ENCODE results near the gene MADCAM1. TPM values are rescaled to one million over a fixed set of nuclear protein-coding genes. Genes with fewer than 3 reads are reported as not detected.

The MADCAM1 gene
- total RNA-seq, 2 donors from 2014 or later: 0.80 to 0.91 TPM

DNA sequence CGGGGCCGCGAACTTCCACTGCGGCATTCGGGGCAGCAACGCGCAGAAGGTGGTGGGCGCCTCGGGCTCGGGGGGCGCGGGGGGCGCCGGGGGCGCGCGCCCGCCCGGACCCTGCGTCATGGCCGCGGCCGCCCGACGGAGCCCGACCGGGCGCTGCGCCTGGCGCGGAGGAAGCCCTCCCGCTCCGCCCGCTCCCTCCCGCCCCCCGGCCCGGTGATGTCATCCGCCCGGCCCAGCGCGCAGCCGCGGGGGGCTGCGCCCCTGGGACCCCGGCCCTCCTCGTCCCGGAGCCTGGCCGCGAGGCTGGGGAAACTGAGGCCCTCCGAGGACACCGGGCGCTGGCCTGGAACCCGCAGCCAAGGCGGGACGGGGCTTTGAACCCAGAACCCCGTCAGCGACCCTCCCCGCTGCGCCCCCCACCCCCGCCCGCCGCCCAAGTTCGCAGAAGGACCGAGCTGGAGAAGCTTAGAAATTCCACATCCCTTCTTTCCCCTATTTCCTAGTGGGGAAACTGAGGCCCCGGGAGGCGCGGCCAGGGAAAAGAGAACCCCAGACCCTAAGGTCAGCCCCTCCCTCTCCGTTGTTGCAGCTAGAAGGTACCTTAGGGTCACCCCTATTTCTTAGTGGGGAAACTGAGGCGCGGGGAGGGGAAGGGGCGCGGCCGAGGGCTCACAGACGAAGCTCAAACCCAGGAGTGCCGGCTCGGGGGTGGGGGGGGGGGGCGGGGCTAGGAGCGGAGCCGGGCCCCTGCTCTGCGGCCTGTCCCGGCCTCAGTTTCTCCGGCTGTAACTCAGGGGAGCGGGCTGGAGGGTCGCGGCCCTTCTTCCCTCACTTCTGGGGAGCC is 35.2 kb upstream of the MADCAM1 start, which contains the start of gene SHC2:
Gene SHC2, minus strand, starts transcription at position 157 of the 844 bp plus-strand sequence. Its CDS starts 37 bp downstream, at position 120.
- intact Hi-C loops (cut with DNase I): no loop called here
- Histone ChIP-seq H3K9me3 (no peaks in the 10 kb centered on the region), H3K36me3 (no peaks in the 10 kb centered on the region), H3K4me1 (replicated peaks) (no peaks in the 10 kb centered on the region), H3K4me3 (peak within 1 kb of the TSS; percentile 60 to 75), H3K27me3 (replicated peaks; ENCODE audit: insufficient read depth) (no peaks in the 10 kb centered on the region), H3K27ac (peak within 1 kb of the TSS; percentile 88 to 89)
- TF ChIP-seq POLR2AphosphoS5 (IDR thresholded peaks at IDR 0.05): no peak
- WGBS: 0% methylated on average over 26 of the region's 85 CpGs
- peak; percentile 18 for DNase-seq (ENCODE audit: low spot score)

DNA sequence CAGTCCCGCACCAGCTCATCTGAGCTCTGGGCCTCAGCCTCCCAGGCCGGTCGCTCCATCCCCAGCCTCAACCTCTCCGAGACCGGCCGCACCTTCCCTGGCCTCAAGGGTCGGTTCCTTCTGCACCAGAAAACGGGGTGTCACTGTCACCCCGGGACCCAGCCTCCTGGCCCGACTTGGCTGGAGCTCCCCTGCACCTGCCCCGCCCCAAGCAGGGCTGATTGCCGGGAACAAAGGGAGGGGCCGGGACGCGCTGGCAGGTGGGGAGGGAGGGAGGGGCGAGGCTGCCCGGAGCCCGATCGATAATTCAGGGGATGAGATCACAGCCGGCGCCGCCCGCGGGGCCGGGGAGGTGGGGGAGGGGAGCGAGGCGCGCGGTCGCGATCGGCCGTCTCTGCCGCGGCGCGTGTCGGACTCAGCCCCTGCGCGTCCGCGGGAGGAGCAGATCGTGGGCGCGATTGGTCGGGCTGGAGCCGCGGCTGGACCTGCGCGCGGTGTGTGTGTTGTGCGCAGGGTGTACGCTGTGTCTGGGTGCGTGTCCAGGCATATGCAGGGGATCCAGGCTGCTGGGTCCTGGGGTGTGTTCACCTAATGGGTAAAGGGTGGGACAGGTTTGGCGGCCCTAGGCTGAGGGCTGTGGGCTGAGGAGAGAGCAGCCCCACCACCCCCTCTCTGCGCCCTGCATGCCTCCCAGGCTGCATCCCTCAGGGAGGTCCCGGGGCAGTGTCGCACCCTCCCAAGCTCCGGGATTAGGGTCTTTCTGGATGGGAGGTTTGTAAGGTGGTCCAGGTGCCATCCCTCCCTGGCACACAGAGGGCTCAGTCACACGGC is 34.4 kb upstream of the MADCAM1 start:
- Histone ChIP-seq H3K36me3 (no peaks in the 10 kb centered on the region), H3K9me3 (no peaks in the 10 kb centered on the region), H3K27ac (peak overlapping the region; percentile 71 to 73), H3K27me3 (replicated peaks; ENCODE audit: insufficient read depth) (no peaks in the 10 kb centered on the region), H3K4me1 (replicated peaks) (no peaks in the 10 kb centered on the region), H3K4me3 (peak overlapping the region; percentile 60 to 75)
- DNase-seq (ENCODE audit: low spot score): peak; percentile 53
- intact Hi-C loops (cut with DNase I): no loop called here
- WGBS: 7% methylated on average over 50 of the region's 60 CpGs
- peak; percentile 43 for TF ChIP-seq POLR2AphosphoS5 (IDR thresholded peaks at IDR 0.05)
- TF ChIP-seq POLR2A (IDR thresholded peaks at IDR 0.05): peak; percentile 60
- TF ChIP-seq, protein P1, sequence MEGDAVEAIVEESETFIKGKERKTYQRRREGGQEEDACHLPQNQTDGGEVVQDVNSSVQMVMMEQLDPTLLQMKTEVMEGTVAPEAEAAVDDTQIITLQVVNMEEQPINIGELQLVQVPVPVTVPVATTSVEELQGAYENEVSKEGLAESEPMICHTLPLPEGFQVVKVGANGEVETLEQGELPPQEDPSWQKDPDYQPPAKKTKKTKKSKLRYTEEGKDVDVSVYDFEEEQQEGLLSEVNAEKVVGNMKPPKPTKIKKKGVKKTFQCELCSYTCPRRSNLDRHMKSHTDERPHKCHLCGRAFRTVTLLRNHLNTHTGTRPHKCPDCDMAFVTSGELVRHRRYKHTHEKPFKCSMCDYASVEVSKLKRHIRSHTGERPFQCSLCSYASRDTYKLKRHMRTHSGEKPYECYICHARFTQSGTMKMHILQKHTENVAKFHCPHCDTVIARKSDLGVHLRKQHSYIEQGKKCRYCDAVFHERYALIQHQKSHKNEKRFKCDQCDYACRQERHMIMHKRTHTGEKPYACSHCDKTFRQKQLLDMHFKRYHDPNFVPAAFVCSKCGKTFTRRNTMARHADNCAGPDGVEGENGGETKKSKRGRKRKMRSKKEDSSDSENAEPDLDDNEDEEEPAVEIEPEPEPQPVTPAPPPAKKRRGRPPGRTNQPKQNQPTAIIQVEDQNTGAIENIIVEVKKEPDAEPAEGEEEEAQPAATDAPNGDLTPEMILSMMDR (IDR thresholded peaks at IDR 0.05): no peak

DNA sequence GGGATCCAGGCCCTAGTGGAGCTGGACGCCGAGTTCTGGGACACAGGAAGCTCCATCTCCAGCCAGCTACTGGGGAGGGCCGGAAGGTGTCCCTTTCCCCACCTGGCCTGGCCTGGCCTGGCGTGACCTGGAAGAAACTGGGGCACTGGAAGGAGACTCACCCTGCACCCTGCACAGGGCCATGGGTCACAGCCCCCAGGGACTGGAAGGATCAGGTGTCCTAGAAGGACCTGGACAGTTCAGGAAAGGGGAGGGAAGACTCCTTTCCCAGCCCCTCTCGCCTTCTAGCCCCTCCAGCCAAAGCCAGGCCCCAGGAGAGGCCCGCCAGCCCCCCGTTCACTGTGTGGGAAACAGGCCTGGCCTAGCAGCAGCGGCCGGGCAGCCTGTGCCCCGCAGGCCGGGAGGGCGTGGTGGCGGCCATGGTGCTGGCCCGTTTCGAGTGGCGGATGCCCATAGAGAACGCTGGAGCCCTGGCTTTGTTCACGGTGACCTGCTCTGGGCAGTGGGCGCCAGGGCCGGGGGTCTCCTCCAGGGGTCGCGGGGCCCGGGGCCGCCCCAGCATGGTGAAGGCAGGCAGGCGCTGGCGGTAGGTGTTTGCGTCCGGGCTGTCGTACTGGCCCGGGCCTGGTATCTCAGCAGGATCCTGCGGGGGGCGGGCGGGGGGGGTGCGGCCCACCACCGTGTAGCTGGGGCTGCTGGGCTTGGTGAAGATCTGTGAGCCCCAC is 32.6 kb upstream of the MADCAM1 start:
- TF ChIP-seq POLR2A (IDR thresholded peaks at IDR 0.05) (no peak), POLR2AphosphoS5 (IDR thresholded peaks at IDR 0.05) (no peak)
- TF ChIP-seq, protein P1 (IDR thresholded peaks at IDR 0.05): no peak
- DNase-seq (ENCODE audit: low spot score): no peak
- no peaks in the 10 kb centered on the region for H3K27me3 ChIP-seq (replicated peaks; ENCODE audit: insufficient read depth)
- WGBS: 81% methylated on average over 25 of the region's 35 CpGs
- intact Hi-C loops (cut with DNase I): no loop called here
- no peaks in the 10 kb centered on the region for H3K36me3 ChIP-seq
- no peak overlapping the region for H3K27ac ChIP-seq
- H3K4me3 ChIP-seq: no peak overlapping the region
- H3K4me1 ChIP-seq (replicated peaks): no peaks in the 10 kb centered on the region
- H3K9me3 ChIP-seq: no peaks in the 10 kb centered on the region

DNA sequence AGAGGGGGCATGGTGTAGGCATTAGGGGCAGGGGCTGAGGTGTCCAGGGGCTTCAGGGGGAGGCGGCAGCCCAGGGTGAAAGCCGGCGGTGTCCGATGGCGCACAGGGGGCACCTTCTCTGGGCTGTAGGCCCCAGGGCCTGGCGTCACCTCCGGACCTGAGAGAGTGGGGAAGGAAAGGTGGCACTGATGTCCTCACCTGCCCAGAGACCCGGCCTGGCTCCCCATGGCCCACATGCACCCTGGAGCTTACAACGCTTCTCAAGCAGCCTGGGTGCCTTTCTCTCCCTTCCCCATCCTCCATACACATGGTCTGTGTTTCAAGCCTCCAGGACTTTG is 32.1 kb upstream of the MADCAM1 start:
- H3K9me3 ChIP-seq: no peaks in the 10 kb centered on the region
- no peak for DNase-seq (ENCODE audit: low spot score)
- WGBS: 91% methylated on average over 9 of the region's 9 CpGs
- H3K27me3 ChIP-seq (replicated peaks; ENCODE audit: insufficient read depth): no peaks in the 10 kb centered on the region
- TF ChIP-seq, protein P1 (IDR thresholded peaks at IDR 0.05): no peak
- TF ChIP-seq POLR2A (IDR thresholded peaks at IDR 0.05): no peak
- TF ChIP-seq POLR2AphosphoS5 (IDR thresholded peaks at IDR 0.05): no peak
- H3K36me3 ChIP-seq: no peaks in the 10 kb centered on the region
- H3K4me3 ChIP-seq: no peak overlapping the region
- no peak overlapping the region for H3K27ac ChIP-seq
- no peaks in the 10 kb centered on the region for H3K4me1 ChIP-seq (replicated peaks)
- intact Hi-C loops (cut with DNase I): no loop called here
